Breast epithelium (tissue), 4 donors: ENCODE data around the gene HSD17B2. TPM values are rescaled to one million over a fixed set of nuclear protein-coding genes. Genes with fewer than 3 reads are reported as not detected.

Experiments used
- DNase-seq, 2 donors: peaks; one replicate each; pipeline ENCODE4 v3.0.0-alpha.2; 2019; ENCODE audit warnings: low spot score in 2 of 2
- H3K27ac ChIP-seq, 2 donors: fragments of 200-600 bp; sonication (generic) in 1 of 2; one replicate each; pipeline ENCODE4 v1.5.1; 2016 to 2019; ENCODE audit warnings: mild to moderate bottlenecking in 1 of 2
- H3K27me3 ChIP-seq, 2 donors: fragments of 200-600 bp; sonication (generic) in 1 of 2; one replicate each; pipeline versions ENCODE4 v1.5.1 to v1.6.0; 2017 to 2019; ENCODE audit warnings: control low read depth in 1 of 2, mild to moderate bottlenecking in 1 of 2
- H3K36me3 ChIP-seq: fragments of 200-600 bp; one replicate; pipeline ENCODE4 v1.5.1; 2019
- H3K4me1 ChIP-seq, 2 donors: fragments of 200-600 bp; sonication (generic); one replicate each; pipeline ENCODE4 v1.5.1; 2016 to 2019; ENCODE audit warnings: control low read depth in 1 of 2
- H3K4me3 ChIP-seq, 3 donors: fragments of 200-600 bp; sonication (generic); 1 replicate in 2 of 3; 2 replicates in 1 of 3; pipeline ENCODE4 v1.5.1; 2016 to 2019; ENCODE audit warnings: mild to moderate bottlenecking in 3 of 3, moderate library complexity in 2 of 3
- H3K9me3 ChIP-seq, 2 donors: fragments of 200-600 bp; sonication (generic) in 1 of 2; one replicate each; pipeline ENCODE4 v1.5.1; 2016 to 2019; ENCODE audit warnings: control low read depth in 1 of 2
- CTCF ChIP-seq, 3 donors: fragments of 450-650 bp; IDR thresholded peaks; one replicate each; pipeline ENCODE4 v1.5.1; 2016 to 2017; ENCODE audit warnings: antibody characterized with exemption in 3 of 3, mild to moderate bottlenecking in 3 of 3, moderate library complexity in 3 of 3
- POLR2A ChIP-seq: fragments of 450-650 bp; IDR thresholded peaks from one replicate; pipeline ENCODE4 v1.6.1; 2016; ENCODE audit warnings: antibody characterized with exemption, mild to moderate bottlenecking, moderate library complexity
- POLR2AphosphoS5 ChIP-seq, 3 donors: sonication (generic); formaldehyde crosslinking; IDR thresholded peaks; one replicate each; pipeline ENCODE4 v1.6.1; 2017; ENCODE audit warnings: antibody characterized with exemption in 3 of 3
- intact Hi-C: fragments of 100-400 bp; cut with DNase I; formaldehyde crosslinking; loops from one replicate; pipeline ENCODE4 v1.15.1; 2023; ENCODE audit warnings: low total_unique reads
- total RNA-seq, 3 donors: library from RNA; depleted of rRNA; stranded (reverse); fragments of >200 nt; gene quantifications; one replicate each; pipeline ENCODE4 v1.1.0, GENCODE V29; 2016

The HSD17B2 gene
- total RNA-seq, 3 donors from 2014 or later, result 4.5 to 8.8 TPM; not detected in 1

GRCh38 chr16:82133798-82134197, 98.7 kb downstream of the HSD17B2 start:
- H3K9me3 ChIP-seq, result peaks cover 0 to 1% of the 10 kb centered on the region in 2 donors
- no peak overlapping the region for H3K27ac ChIP-seq
- no peaks in the 10 kb centered on the region for H3K4me1 ChIP-seq
- no peak for DNase-seq
- H3K36me3 ChIP-seq, result no peaks in the 10 kb centered on the region
- intact Hi-C loops, result no loop called here
- H3K4me3 ChIP-seq, result no peak overlapping the region
- no peaks in the 10 kb centered on the region for H3K27me3 ChIP-seq
- TF ChIP-seq POLR2A (no peak), POLR2AphosphoS5 (IDR thresholded peaks at IDR 0.05) (no peak), CTCF (IDR thresholded peaks at IDR 0.05) (no peak)

- intact Hi-C loops, result no loop called here
- DNase-seq, result no peak
- no peaks in the 10 kb centered on the region for H3K36me3 ChIP-seq
- no peaks in the 10 kb centered on the region for H3K4me1 ChIP-seq
- H3K27ac ChIP-seq, result no peak overlapping the region
- TF ChIP-seq POLR2A, result no peak
- H3K27me3 ChIP-seq, result no peaks in the 10 kb centered on the region
- no peaks in the 10 kb centered on the region for H3K9me3 ChIP-seq
- H3K4me3 ChIP-seq, result no peak overlapping the region
Measured at GRCh38 chr16:82134846-82135245, 99.8 kb downstream of the HSD17B2 start.

- intact Hi-C loops, result no loop called here
- DNase-seq, result no peak
- Histone ChIP-seq H3K27me3 (no peaks in the 10 kb centered on the region), H3K36me3 (no peaks in the 10 kb centered on the region), H3K9me3 (no peaks in the 10 kb centered on the region), H3K4me1 (no peaks in the 10 kb centered on the region), H3K27ac (no peak overlapping the region), H3K4me3 (no peak overlapping the region)
- TF ChIP-seq POLR2A (no peak), POLR2AphosphoS5 (IDR thresholded peaks at IDR 0.05) (no peak), CTCF (IDR thresholded peaks at IDR 0.05) (no peak)
Measured at GRCh38 chr16:82135844-82136243, 100.8 kb downstream of the HSD17B2 start.

- DNase-seq, result no peak
- peak overlapping the region in 1 of 2 donors; percentile 28 for H3K27ac ChIP-seq
- intact Hi-C loops, result no loop called here
- TF ChIP-seq POLR2A (no peak), POLR2AphosphoS5 (IDR thresholded peaks at IDR 0.05) (no peak), CTCF (IDR thresholded peaks at IDR 0.05) (no peak)
- H3K27me3 ChIP-seq, result no peaks in the 10 kb centered on the region
- no peak overlapping the region for H3K4me3 ChIP-seq
- no peaks in the 10 kb centered on the region for H3K36me3 ChIP-seq
- no peaks in the 10 kb centered on the region for H3K4me1 ChIP-seq
- no peaks in the 10 kb centered on the region for H3K9me3 ChIP-seq
Measured at GRCh38 chr16:82136956-82137821, 102.1 kb downstream of the HSD17B2 start.

- no peaks in the 10 kb centered on the region for H3K9me3 ChIP-seq
- no peaks in the 10 kb centered on the region for H3K27me3 ChIP-seq
- H3K4me3 ChIP-seq, result no peak overlapping the region
- H3K4me1 ChIP-seq, result no peaks in the 10 kb centered on the region
- peak overlapping the region in 1 of 2 donors; percentile 28 for H3K27ac ChIP-seq
- H3K36me3 ChIP-seq, result no peaks in the 10 kb centered on the region
- intact Hi-C loops, result no loop called here
- TF ChIP-seq POLR2AphosphoS5 (IDR thresholded peaks at IDR 0.05) (no peak), POLR2A (no peak), CTCF (IDR thresholded peaks at IDR 0.05) (no peak)
- no peak for DNase-seq
Measured at GRCh38 chr16:82137822-82138167, 102.7 kb downstream of the HSD17B2 start.
